ENCODE results near the gene GGTLC2.
"Not testable (repeated sequence)": the region's sequence is repeated elsewhere in the genome, so short reads cannot be mapped to it uniquely, and the experiment has no call there.

- not testable (repeated sequence) for TF ChIP-seq CTCF, POLR2A (IDR thresholded peaks at IDR 0.05)
Observed at GRCh38 chr22:22633533-22633932, 10.9 kb upstream of the GGTLC2 start.
